Lower leg skin (tissue), 3 donors: ENCODE results near the gene UROC1.

ENCODE experiments used
- CTCF ChIP-seq, 3 donors: fragments of 450-650 bp; IDR thresholded peaks; one replicate each; pipeline ENCODE4 v1.5.1; 2016; ENCODE audit warnings: antibody characterized with exemption in 3 of 3, mild to moderate bottlenecking in 3 of 3, moderate library complexity in 2 of 3
- POLR2A ChIP-seq, 2 donors: fragments of 450-650 bp; IDR thresholded peaks; one replicate each; pipeline ENCODE4 v1.6.1; 2016 to 2017; ENCODE audit warnings: antibody characterized with exemption in 2 of 2, mild to moderate bottlenecking in 1 of 2, moderate library complexity in 1 of 2

GRCh38 chr3:126512916-126513650 lies 4.5 kb downstream of the UROC1 start:
- no peak for TF ChIP-seq CTCF (IDR thresholded peaks at IDR 0.05)
- no peak for TF ChIP-seq POLR2A (IDR thresholded peaks at IDR 0.05)
